Hepatocyte (in vitro differentiated cells): ENCODE results near the gene CCDC197.

Experiments used
- EZH2 ChIP-seq: fragments of 200-600 bp; sonication (generic); IDR thresholded peaks from 2 replicates; pipeline ENCODE4 v1.6.1; 2016; ENCODE audit warnings: antibody characterized with exemption, mild to moderate bottlenecking, borderline replicate concordance
- EZH2phosphoT487 ChIP-seq: fragments of 200-600 bp; sonication (generic); IDR thresholded peaks from one replicate; pipeline ENCODE4 v1.6.1; 2018; ENCODE audit warnings: antibody characterized with exemption, mild to moderate bottlenecking, low read depth, moderate library complexity; ENCODE audit not compliant: unreplicated experiment, severe bottlenecking
- TF ChIP-seq, protein P1 (sequence below): fragments of 200-600 bp; sonication (generic); IDR thresholded peaks from 2 replicates; pipeline ENCODE4 v1.5.1; 2016; ENCODE audit warnings: antibody characterized with exemption, mild to moderate bottlenecking; ENCODE audit not compliant: poor library complexity

DNA sequence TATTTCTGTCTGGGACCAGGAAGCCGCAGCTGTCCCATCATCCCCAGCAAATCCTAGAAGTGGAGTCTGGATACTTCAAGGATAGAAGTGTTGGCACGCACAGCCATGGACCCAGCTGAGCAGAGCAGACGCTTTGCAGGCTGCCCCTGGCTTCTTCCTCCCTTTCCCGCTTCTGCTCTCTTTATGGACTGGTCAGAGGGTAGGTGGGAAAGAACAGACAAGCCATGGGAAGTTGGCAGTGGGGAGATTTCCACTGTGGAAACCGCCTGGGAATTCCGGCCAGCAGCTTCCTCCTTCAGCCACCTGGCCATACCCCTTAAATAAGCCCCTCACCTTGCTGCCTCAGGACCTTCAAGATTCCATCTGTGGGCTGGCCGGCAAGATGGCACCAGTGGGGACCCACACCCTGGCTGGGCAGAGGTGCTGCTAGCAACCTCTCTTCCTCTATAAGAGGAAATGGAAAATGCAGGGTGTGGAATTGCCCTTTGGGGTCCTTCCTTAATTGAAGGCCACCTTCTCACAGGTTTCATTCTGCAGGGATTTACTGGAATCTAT is 49.7 kb downstream of the CCDC197 start:
- TF ChIP-seq, protein P1, sequence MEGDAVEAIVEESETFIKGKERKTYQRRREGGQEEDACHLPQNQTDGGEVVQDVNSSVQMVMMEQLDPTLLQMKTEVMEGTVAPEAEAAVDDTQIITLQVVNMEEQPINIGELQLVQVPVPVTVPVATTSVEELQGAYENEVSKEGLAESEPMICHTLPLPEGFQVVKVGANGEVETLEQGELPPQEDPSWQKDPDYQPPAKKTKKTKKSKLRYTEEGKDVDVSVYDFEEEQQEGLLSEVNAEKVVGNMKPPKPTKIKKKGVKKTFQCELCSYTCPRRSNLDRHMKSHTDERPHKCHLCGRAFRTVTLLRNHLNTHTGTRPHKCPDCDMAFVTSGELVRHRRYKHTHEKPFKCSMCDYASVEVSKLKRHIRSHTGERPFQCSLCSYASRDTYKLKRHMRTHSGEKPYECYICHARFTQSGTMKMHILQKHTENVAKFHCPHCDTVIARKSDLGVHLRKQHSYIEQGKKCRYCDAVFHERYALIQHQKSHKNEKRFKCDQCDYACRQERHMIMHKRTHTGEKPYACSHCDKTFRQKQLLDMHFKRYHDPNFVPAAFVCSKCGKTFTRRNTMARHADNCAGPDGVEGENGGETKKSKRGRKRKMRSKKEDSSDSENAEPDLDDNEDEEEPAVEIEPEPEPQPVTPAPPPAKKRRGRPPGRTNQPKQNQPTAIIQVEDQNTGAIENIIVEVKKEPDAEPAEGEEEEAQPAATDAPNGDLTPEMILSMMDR: no peak
- no peak for TF ChIP-seq EZH2phosphoT487
- no peak for TF ChIP-seq EZH2
